SHP77 (cell line): ENCODE data around the gene CD52.

ENCODE experiments used
- DNase-seq, 2 experiments: peaks; one replicate each; lab custom pipeline; 2025; lab: John Stamatoyannopoulos, UW

CD52 gene

GRCh38 chr1:26357121-26357602 lies 39.4 kb downstream of the CD52 start:
- no peak for DNase-seq

- no peak for DNase-seq
These were observed 40.9 kb downstream of the CD52 start for GRCh38 chr1:26358411-26359384.

- no peak for DNase-seq
These were observed 42.4 kb downstream of the CD52 start for GRCh38 chr1:26359981-26360806.

GRCh38 chr1:26360807-26361604 lies 43.2 kb downstream of the CD52 start:
- no peak for DNase-seq

GRCh38 chr1:26361605-26362122 lies 43.9 kb downstream of the CD52 start:
- DNase-seq: no peak

DNA sequence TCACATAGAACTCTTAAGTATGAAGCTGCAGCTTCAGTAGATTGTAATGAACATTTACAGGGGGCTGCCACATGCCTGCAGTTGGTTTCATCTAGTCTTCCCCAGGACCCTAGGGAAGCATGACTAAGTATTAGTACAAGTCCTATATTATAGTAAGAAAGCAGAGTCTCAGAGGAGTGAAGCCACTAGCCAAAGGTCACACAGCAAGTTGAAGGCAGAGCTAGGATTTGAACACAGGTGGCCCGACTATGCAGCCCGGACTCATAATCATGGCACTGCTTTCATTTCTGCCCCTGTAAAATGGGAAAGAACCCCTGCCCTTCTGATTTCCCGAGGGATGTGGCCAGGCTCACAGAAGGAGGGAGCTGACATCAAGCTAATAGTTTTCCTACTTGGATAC lies 44.6 kb downstream of the CD52 start:
- DNase-seq: no peak

- DNase-seq: peak; percentile 65 to 75
These were observed 46.0 kb downstream of the CD52 start for GRCh38 chr1:26363549-26364448.

DNA sequence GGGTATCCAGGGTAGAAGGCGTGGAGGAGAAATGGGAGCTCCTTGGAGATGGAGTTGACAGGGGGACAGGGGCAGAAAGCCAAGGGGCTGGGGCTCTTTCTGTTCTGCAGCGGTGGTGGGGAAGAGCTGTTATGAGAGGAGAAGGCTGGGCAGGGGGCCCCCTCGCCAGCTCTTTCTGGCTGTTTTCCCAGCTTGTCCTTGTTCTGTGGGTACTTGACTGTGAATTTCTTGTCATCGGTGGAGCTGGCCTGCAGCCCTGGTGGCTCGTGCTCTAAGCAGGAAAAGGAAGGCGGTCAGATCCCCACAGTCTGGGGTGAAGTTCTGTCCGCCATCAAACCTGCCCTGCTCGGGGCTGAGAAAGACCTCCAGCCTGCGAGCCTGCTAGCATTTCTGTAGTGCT lies 47.2 kb downstream of the CD52 start:
- no peak for DNase-seq

- no peak for DNase-seq
These were observed 49.7 kb downstream of the CD52 start for GRCh38 chr1:26367441-26367840.

DNA sequence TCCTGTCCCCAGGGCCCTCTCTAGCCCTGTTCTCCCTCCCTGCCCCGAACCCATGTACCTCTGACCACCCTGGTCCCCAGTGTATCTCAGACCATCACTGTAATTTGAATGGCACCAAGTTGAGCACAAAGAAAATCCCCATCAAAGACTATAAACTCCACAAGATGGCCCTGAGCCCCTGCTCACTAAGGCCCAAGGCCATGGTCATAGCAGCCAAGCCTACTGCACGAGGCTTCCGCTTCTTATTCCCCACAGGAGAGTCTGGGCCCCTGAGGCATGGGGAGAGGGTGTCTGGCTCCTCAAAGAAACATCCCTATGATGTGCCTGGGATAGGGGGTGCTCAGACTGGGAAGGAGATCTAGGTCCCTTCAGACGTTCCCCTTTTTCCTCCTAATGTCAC lies 50.2 kb downstream of the CD52 start:
- no peak for DNase-seq

DNA sequence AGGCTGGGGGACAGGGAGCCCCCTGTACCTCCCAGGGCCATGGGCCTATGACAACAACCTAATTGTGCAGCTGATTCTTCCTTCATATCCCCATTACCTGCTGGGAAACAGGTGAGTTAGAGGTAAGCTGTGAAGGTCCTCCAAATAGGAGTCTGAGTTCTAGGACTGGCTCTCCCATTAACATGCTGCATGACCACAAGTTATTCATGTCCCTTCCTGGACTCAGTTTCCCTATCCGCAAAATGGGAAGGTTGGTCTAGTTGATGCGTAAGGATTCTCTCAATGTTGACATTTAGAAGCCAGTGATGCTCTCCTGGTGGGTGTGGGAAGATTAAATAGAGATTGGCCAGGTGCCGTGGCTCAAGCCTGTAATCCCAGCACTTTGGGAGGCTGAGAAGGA lies 50.7 kb downstream of the CD52 start:
- no peak for DNase-seq
